ENCODE measurements around the gene MAP1S.

The MAP1S gene

DNA sequence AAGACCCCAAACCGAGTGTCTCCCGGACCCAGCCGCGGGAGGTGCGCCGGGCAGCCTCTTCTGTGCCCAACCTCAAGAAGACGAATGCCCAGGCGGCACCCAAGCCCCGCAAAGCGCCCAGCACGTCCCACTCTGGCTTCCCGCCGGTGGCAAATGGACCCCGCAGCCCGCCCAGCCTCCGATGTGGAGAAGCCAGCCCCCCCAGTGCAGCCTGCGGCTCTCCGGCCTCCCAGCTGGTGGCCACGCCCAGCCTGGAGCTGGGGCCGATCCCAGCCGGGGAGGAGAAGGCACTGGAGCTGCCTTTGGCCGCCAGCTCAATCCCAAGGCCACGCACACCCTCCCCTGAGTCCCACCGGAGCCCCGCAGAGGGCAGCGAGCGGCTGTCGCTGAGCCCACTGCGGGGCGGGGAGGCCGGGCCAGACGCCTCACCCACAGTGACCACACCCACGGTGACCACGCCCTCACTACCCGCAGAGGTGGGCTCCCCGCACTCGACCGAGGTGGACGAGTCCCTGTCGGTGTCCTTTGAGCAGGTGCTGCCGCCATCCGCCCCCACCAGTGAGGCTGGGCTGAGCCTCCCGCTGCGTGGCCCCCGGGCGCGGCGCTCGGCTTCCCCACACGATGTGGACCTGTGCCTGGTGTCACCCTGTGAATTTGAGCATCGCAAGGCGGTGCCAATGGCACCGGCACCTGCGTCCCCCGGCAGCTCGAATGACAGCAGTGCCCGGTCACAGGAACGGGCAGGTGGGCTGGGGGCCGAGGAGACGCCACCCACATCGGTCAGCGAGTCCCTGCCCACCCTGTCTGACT is 7.9 kb downstream of the MAP1S start:
- Histone ChIP-seq H3K9me3 (no peaks in the 10 kb centered on the region), H3K36me3 (peaks cover 80% of the 10 kb centered on the region), H3K27me3 (no peaks in the 10 kb centered on the region), H3K4me1 (no peaks in the 10 kb centered on the region), H3K4me3 (ENCODE audit: low read depth, low read length) (no peak overlapping the region)
- TF ChIP-seq, protein P1, sequence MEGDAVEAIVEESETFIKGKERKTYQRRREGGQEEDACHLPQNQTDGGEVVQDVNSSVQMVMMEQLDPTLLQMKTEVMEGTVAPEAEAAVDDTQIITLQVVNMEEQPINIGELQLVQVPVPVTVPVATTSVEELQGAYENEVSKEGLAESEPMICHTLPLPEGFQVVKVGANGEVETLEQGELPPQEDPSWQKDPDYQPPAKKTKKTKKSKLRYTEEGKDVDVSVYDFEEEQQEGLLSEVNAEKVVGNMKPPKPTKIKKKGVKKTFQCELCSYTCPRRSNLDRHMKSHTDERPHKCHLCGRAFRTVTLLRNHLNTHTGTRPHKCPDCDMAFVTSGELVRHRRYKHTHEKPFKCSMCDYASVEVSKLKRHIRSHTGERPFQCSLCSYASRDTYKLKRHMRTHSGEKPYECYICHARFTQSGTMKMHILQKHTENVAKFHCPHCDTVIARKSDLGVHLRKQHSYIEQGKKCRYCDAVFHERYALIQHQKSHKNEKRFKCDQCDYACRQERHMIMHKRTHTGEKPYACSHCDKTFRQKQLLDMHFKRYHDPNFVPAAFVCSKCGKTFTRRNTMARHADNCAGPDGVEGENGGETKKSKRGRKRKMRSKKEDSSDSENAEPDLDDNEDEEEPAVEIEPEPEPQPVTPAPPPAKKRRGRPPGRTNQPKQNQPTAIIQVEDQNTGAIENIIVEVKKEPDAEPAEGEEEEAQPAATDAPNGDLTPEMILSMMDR (IDR thresholded peaks at IDR 0.05; ENCODE audit: low read depth, low read length) = no peak
- DNase-seq = no peak

DNA sequence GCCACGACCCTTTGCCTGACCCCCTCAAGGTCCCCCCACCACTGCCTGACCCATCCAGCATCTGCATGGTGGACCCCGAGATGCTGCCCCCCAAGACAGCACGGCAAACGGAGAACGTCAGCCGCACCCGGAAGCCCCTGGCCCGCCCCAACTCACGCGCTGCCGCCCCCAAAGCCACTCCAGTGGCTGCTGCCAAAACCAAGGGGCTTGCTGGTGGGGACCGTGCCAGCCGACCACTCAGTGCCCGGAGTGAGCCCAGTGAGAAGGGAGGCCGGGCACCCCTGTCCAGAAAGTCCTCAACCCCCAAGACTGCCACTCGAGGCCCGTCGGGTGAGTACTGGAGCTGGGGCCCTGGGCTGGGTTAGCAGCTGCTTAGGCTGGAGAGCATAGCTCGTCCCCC is 8.6 kb downstream of the MAP1S start:
- peaks cover 84% of the 10 kb centered on the region for H3K36me3 ChIP-seq
- H3K4me3 ChIP-seq (ENCODE audit: low read depth, low read length) = no peak overlapping the region
- TF ChIP-seq, protein P1 (IDR thresholded peaks at IDR 0.05; ENCODE audit: low read depth, low read length) = no peak
- DNase-seq = no peak
- no peaks in the 10 kb centered on the region for H3K4me1 ChIP-seq
- H3K9me3 ChIP-seq = no peaks in the 10 kb centered on the region
- H3K27me3 ChIP-seq = no peaks in the 10 kb centered on the region

DNA sequence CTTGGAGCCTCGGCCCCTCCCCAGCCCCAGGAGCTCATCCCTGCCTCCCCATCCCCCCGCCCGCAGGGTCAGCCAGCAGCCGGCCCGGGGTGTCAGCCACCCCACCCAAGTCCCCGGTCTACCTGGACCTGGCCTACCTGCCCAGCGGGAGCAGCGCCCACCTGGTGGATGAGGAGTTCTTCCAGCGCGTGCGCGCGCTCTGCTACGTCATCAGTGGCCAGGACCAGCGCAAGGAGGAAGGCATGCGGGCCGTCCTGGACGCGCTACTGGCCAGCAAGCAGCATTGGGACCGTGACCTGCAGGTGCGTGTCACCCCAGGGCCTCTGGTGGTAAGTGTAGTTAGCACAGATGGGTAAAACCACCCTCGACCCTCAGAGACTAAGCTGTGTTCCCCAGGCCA is 13.8 kb downstream of the MAP1S start:
- no peaks in the 10 kb centered on the region for H3K27me3 ChIP-seq
- H3K36me3 ChIP-seq = peaks cover 71% of the 10 kb centered on the region
- TF ChIP-seq, protein P1 (IDR thresholded peaks at IDR 0.05; ENCODE audit: low read depth, low read length) = no peak
- DNase-seq = no peak
- no peaks in the 10 kb centered on the region for H3K9me3 ChIP-seq
- no peaks in the 10 kb centered on the region for H3K4me1 ChIP-seq
- H3K4me3 ChIP-seq (ENCODE audit: low read depth, low read length) = no peak overlapping the region

DNA sequence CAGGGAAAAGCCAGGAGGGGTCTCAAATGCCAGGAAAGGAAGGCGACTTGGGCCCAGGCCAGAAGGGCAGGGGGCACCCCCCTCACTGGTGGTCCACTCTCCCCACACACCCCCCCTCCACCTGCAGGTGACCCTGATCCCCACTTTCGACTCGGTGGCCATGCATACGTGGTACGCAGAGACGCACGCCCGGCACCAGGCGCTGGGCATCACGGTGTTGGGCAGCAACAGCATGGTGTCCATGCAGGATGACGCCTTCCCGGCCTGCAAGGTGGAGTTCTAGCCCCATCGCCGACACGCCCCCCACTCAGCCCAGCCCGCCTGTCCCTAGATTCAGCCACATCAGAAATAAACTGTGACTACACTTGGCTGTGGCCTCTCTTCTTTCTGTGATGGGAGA is 14.9 kb downstream of the MAP1S start:
- Histone ChIP-seq H3K36me3 (peaks cover 61% of the 10 kb centered on the region), H3K27me3 (no peaks in the 10 kb centered on the region), H3K4me3 (ENCODE audit: low read depth, low read length) (no peak overlapping the region), H3K9me3 (no peaks in the 10 kb centered on the region), H3K4me1 (peaks cover 2% of the 10 kb centered on the region; the same call in 1 of the 2 replicates)
- TF ChIP-seq, protein P1 (IDR thresholded peaks at IDR 0.05; ENCODE audit: low read depth, low read length) = no peak
- DNase-seq = no peak

DNA sequence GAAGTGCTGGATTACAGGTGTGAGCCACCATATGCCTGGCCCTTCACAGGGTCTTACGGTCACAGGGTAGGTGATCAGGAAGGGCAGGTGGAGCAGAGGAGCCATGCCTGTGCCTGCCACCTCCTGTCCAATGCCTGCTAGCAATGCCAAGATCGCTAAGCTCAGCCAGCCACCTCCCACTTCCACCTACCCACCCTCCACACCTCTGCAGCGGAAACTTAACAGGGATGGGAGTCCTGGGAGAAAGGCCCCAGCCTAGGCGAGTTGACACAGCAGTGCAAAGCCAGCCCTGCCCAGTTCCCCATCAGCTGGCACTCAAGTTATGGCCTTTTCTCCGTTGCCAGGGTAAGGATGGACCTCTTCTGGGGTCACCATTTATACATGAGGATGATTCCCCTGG is 16.1 kb downstream of the MAP1S start:
- H3K27me3 ChIP-seq = no peaks in the 10 kb centered on the region
- H3K4me3 ChIP-seq (ENCODE audit: low read depth, low read length) = no peak overlapping the region
- no peaks in the 10 kb centered on the region for H3K9me3 ChIP-seq
- peaks cover 48% of the 10 kb centered on the region for H3K36me3 ChIP-seq
- TF ChIP-seq, protein P1 (IDR thresholded peaks at IDR 0.05; ENCODE audit: low read depth, low read length) = no peak
- peaks cover 5% of the 10 kb centered on the region; the same call in 1 of the 2 replicates for H3K4me1 ChIP-seq
- DNase-seq = no peak

DNA sequence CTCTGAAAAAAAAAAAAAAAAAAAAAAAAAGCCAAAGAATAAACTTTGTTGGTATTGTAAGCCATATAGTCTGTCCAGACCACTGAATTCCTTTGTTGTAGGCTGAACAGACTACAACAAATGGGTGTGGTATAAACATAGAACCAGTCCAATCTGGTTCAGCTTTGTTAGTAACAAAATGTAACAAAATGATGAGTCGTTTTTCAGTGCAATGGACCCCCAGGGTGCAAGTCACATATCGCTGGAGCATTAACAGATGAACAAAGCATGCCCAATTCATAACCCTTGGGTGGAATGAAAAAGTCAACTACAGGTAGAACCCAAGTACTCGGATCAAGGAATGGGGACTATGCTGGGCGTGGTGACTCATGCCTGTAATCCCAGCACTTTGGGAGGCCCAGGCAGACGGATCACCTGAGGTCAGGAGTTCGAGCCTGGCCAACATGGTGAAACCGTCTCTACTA is 18.4 kb downstream of the MAP1S start:
- peaks cover 5% of the 10 kb centered on the region; the same call in 1 of the 2 replicates for H3K4me1 ChIP-seq
- TF ChIP-seq, protein P1 (IDR thresholded peaks at IDR 0.05; ENCODE audit: low read depth, low read length) = no peak
- no peaks in the 10 kb centered on the region for H3K27me3 ChIP-seq
- H3K9me3 ChIP-seq = no peaks in the 10 kb centered on the region
- H3K4me3 ChIP-seq (ENCODE audit: low read depth, low read length) = no peak overlapping the region
- H3K36me3 ChIP-seq = peaks cover 29% of the 10 kb centered on the region
- no peak for DNase-seq

Measured in BE2C (cell line).